HUDEP-2 (cell line): ENCODE data around the gene PYROXD2.

Experiments
- DNase-seq, 76 experiments: peaks; one replicate each; lab custom pipeline; 2025; ENCODE audit not compliant: unreplicated experiment in 76 of 76; lab: John Stamatoyannopoulos, UW

Gene PYROXD2

DNA sequence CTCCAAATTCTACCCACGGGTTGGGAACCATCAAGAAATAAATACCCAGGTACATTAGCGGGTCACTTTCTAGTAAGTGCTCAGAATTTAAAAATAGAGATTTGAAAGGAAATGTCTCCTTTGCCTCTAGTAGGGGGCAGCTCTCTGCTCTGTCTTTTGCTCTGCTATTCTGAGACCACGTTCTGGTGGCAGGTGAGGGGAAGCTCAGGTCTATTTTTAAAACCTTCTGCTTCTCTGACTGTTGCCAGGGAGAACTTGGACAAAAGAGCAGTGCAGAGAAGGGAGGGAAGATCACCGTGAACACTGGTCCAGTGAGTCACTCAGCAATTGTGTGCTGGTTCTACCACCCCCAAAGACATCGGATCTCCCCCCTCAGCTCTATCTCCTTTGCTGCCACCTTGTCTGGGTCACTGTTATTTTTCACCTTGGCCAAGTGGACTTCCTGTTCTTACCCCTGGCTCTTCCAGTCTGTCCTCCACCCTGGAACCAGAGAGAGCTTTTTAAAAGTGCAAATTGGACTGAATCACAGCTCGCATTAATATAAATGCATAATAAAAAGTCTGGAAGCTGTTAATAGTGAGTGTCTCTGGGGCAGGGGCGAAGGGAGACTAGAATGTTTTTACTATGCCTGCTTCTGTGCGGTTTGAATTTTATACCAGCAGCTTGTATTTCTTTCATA lies 74.6 kb downstream of the PYROXD2 start:
- DNase-seq: no peak

DNA sequence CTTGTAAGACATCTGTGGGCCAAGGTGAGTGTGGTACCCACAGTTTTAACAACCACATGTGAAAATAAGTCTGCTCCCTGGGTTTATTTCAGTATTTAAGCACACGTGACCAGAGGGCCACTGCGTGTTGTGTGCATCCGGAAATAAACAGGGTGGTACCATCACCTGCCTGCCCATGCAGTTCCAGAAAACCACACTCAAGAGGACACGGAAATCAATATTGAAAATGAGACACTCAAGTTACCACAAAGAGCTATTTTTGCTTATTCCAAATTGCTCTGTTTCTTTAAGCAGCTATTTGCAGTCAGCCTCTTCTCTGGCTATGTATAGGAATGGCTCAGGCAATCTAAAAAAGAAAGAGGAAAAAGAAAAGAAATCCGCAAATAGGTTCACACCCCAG lies 75.2 kb downstream of the PYROXD2 start:
- no peak for DNase-seq

GRCh38 chr10:98338896-98339295 lies 76.1 kb downstream of the PYROXD2 start:
- no peak for DNase-seq

DNA sequence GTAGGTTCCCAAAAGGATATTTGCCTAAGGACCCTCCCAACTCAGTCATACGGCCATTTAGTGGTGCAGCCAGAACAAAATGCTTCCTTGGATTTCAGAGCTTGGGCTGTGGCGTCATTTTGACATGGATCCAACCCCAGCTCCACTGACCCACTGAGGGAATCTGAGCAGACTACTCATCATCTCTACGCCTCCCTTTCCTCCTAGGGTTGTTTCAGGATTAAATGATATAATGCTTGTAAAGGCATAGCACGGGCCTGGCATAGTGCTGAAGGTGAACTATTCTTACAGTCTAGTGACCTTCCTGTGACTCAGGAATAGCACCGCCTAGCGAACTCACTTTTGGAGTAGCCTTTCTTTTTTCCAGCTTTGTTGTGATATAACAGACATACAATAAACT lies 76.7 kb downstream of the PYROXD2 start:
- no peak for DNase-seq

- DNase-seq: no peak
Observed at GRCh38 chr10:98337484-98337883, 77.5 kb downstream of the PYROXD2 start.
